ENCODE data around the gene PCNX2. TPM values are rescaled to one million over a fixed set of nuclear protein-coding genes. Genes with fewer than 3 reads are reported as not detected.

PCNX2 gene
- total RNA-seq, 1 experiment from 2014 or later = 9.1 TPM

- Histone ChIP-seq H3K4me3 (ENCODE audit: low read depth, low read length, poor library complexity, severe bottlenecking) (no peak overlapping the region), H3K9me3 (ENCODE audit: low read depth, low read length, poor library complexity, severe bottlenecking) (no peaks in the 10 kb centered on the region), H3K4me1 (ENCODE audit: insufficient read depth, low read length, poor library complexity, severe bottlenecking) (no peaks in the 10 kb centered on the region), H3K36me3 (ENCODE audit: insufficient read depth, low read length, poor library complexity, severe bottlenecking) (peaks cover 18% of the 10 kb centered on the region), H3K27me3 (replicated peaks; ENCODE audit: insufficient read depth, low read depth, low read length, poor library complexity) (no peaks in the 10 kb centered on the region), H3K27ac (ENCODE audit: low read depth, low read length, poor library complexity, severe bottlenecking) (no peak overlapping the region)
- POLR2A ChIA-PET (ENCODE audit: low non-redundant PET) = no interaction called here
- no TSS peak for BruUV-seq (replicated peaks)
- intact Hi-C loops (cut with micrococcal nuclease; ENCODE audit: unreplicated experiment) = no loop called here
- CTCF ChIA-PET = no interaction called here
- TF ChIP-seq, protein P1, sequence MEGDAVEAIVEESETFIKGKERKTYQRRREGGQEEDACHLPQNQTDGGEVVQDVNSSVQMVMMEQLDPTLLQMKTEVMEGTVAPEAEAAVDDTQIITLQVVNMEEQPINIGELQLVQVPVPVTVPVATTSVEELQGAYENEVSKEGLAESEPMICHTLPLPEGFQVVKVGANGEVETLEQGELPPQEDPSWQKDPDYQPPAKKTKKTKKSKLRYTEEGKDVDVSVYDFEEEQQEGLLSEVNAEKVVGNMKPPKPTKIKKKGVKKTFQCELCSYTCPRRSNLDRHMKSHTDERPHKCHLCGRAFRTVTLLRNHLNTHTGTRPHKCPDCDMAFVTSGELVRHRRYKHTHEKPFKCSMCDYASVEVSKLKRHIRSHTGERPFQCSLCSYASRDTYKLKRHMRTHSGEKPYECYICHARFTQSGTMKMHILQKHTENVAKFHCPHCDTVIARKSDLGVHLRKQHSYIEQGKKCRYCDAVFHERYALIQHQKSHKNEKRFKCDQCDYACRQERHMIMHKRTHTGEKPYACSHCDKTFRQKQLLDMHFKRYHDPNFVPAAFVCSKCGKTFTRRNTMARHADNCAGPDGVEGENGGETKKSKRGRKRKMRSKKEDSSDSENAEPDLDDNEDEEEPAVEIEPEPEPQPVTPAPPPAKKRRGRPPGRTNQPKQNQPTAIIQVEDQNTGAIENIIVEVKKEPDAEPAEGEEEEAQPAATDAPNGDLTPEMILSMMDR (conservative IDR thresholded peaks at IDR 0.05; ENCODE audit: low read depth, low read length) = no peak
- TF ChIP-seq EZH2 (IDR thresholded peaks at IDR 0.05; ENCODE audit: borderline replicate concordance, low read depth, low read length, poor library complexity, severe bottlenecking) = no peak
- no peak for DNase-seq (ENCODE audit: low spot score)
Measured at GRCh38 chr1:232966663-232967062, 328.9 kb downstream of the PCNX2 start.

DNA sequence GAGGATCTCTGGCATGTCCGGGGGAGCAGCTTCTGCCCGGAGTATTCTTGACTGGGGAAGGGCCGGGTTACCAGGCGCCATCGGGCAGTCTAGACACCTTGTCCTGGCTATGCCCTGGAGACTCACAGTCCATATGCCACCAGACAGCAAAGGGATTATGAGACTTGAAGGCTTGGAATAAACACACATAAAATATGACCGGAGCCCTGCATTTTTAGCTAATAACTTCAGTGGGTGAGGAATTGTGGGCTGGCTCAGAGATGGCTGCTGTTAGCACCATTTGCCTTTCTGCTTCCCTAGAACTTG lies 329.7 kb downstream of the PCNX2 start:
- Histone ChIP-seq H3K9me3 (ENCODE audit: low read depth, low read length, poor library complexity, severe bottlenecking) (no peaks in the 10 kb centered on the region), H3K36me3 (ENCODE audit: insufficient read depth, low read length, poor library complexity, severe bottlenecking) (peaks cover 10% of the 10 kb centered on the region), H3K4me1 (ENCODE audit: insufficient read depth, low read length, poor library complexity, severe bottlenecking) (no peaks in the 10 kb centered on the region), H3K27me3 (replicated peaks; ENCODE audit: insufficient read depth, low read depth, low read length, poor library complexity) (no peaks in the 10 kb centered on the region), H3K4me3 (ENCODE audit: low read depth, low read length, poor library complexity, severe bottlenecking) (no peak overlapping the region), H3K27ac (ENCODE audit: low read depth, low read length, poor library complexity, severe bottlenecking) (no peak overlapping the region)
- no TSS peak for BruUV-seq (replicated peaks)
- TF ChIP-seq, protein P1 (conservative IDR thresholded peaks at IDR 0.05; ENCODE audit: low read depth, low read length) = no peak
- TF ChIP-seq EZH2 (IDR thresholded peaks at IDR 0.05; ENCODE audit: borderline replicate concordance, low read depth, low read length, poor library complexity, severe bottlenecking) = no peak
- intact Hi-C loops (cut with micrococcal nuclease; ENCODE audit: unreplicated experiment) = no loop called here
- ChIA-PET POLR2A (ENCODE audit: low non-redundant PET) (no interaction called here), CTCF (no interaction called here)
- DNase-seq (ENCODE audit: low spot score) = no peak

DNA sequence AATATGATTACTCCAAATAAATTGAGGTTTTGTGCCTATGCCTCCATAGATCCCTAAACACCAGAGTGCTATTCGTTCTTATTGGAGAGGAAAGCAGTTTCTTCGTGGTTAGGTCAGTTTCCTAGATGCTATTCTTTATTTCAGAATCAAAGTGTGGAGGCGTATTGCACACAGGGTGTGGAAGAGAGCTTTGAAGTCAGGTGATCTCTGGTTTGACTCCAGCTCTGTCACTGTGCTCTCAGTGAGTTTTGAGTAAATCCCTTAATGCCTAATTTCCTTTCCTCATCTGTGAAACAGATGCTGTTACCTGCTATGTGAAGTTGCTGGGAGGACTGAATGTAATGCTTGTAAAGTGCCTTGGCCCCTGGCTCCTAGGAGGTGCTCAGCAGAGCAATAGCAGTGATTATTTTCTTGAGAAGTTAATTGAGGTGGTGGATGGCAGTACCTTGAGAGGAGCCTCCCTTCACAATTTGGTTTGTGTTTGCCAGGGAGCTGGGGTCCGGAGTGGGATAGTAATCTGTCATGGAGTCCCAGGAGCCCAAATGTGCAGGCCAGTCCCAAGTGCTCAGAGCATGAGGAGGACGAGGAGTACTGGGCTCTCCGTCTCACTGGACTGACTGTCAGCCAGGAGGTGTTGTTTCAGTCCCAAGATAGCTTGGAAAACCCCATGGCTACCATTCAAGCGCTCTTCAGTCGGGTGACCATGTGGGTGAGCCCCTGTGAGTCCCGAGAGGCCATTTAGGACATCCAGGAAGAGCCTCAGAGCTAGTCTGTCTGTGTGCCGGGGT lies 330.2 kb downstream of the PCNX2 start:
- TF ChIP-seq EZH2 (IDR thresholded peaks at IDR 0.05; ENCODE audit: borderline replicate concordance, low read depth, low read length, poor library complexity, severe bottlenecking) = no peak
- TF ChIP-seq, protein P1 (conservative IDR thresholded peaks at IDR 0.05; ENCODE audit: low read depth, low read length) = no peak
- no peak overlapping the region for H3K27ac ChIP-seq (ENCODE audit: low read depth, low read length, poor library complexity, severe bottlenecking)
- intact Hi-C loops (cut with micrococcal nuclease; ENCODE audit: unreplicated experiment) = no loop called here
- no TSS peak for BruUV-seq (replicated peaks)
- H3K27me3 ChIP-seq (replicated peaks; ENCODE audit: insufficient read depth, low read depth, low read length, poor library complexity) = no peaks in the 10 kb centered on the region
- H3K4me3 ChIP-seq (ENCODE audit: low read depth, low read length, poor library complexity, severe bottlenecking) = no peak overlapping the region
- POLR2A ChIA-PET (ENCODE audit: low non-redundant PET) = no interaction called here
- no peaks in the 10 kb centered on the region for H3K9me3 ChIP-seq (ENCODE audit: low read depth, low read length, poor library complexity, severe bottlenecking)
- peaks cover 6% of the 10 kb centered on the region for H3K36me3 ChIP-seq (ENCODE audit: insufficient read depth, low read length, poor library complexity, severe bottlenecking)
- CTCF ChIA-PET = no interaction called here
- DNase-seq (ENCODE audit: low spot score) = no peak
- H3K4me1 ChIP-seq (ENCODE audit: insufficient read depth, low read length, poor library complexity, severe bottlenecking) = no peaks in the 10 kb centered on the region
